Uterus (tissue), 2 donors: ENCODE results near the gene DNAH6.

Experiments
- POLR2A ChIP-seq, 2 donors: fragments of 450-650 bp; IDR thresholded peaks; one replicate each; pipeline ENCODE4 v1.6.1; 2016; ENCODE audit warnings: antibody characterized with exemption in 2 of 2, mild to moderate bottlenecking in 1 of 2, moderate library complexity in 1 of 2
- TF ChIP-seq, protein P1 (sequence below), 4 experiments: fragments of 200-600 bp in 2 of 4; fragments of 450-650 bp in 2 of 4; sonication (generic) in 2 of 4; IDR thresholded peaks; one replicate each; pipeline ENCODE4 v1.5.1; 2016 to 2019; ENCODE audit warnings: antibody characterized with exemption in 4 of 4, mild to moderate bottlenecking in 2 of 4, moderate library complexity in 1 of 4

- TF ChIP-seq POLR2A (IDR thresholded peaks at IDR 0.05) = no peak
- TF ChIP-seq, protein P1, sequence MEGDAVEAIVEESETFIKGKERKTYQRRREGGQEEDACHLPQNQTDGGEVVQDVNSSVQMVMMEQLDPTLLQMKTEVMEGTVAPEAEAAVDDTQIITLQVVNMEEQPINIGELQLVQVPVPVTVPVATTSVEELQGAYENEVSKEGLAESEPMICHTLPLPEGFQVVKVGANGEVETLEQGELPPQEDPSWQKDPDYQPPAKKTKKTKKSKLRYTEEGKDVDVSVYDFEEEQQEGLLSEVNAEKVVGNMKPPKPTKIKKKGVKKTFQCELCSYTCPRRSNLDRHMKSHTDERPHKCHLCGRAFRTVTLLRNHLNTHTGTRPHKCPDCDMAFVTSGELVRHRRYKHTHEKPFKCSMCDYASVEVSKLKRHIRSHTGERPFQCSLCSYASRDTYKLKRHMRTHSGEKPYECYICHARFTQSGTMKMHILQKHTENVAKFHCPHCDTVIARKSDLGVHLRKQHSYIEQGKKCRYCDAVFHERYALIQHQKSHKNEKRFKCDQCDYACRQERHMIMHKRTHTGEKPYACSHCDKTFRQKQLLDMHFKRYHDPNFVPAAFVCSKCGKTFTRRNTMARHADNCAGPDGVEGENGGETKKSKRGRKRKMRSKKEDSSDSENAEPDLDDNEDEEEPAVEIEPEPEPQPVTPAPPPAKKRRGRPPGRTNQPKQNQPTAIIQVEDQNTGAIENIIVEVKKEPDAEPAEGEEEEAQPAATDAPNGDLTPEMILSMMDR (IDR thresholded peaks at IDR 0.05) = no peak
Observed at GRCh38 chr2:84678214-84678613, 161.9 kb downstream of the DNAH6 start.
